HL-60 (cell line): ENCODE data around the gene NOLC1.

Source experiments
- POLR2AphosphoS5 ChIP-seq: IDR thresholded peaks from 2 replicates; pipeline ENCODE4 v1.6.1; 2012; ENCODE audit warnings: low read depth
- TF ChIP-seq, protein P1 (sequence below): IDR thresholded peaks from one replicate; pipeline ENCODE4 v1.5.1; 2011; ENCODE audit warnings: low read length, control low read depth, inconsistent platforms; ENCODE audit not compliant: insufficient read depth
- TF ChIP-seq, protein P2 (sequence below): IDR thresholded peaks from 2 replicates; pipeline ENCODE4 v1.6.1; 2012; ENCODE audit warnings: low read depth; ENCODE audit not compliant: insufficient replicate concordance

DNA sequence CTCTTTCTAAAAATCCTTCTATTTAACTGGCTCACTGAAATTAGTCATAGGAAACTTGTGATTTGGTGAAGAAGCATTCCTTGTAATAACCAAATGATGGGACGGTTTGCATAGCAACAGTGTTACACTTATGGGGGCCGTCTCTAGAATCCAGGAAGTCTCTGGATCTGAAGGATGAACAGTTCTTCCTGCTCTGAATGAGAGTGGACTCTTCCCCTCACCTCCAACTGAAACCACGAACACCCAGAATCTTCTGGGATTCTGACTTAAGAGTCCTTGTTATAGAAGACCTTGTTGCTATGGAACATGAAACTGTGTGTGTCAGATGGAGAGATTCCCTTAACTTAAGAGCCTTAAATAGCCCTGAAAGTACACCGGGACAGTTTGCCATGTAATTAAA, 23.2 kb downstream of the NOLC1 start:
- TF ChIP-seq, protein P1, sequence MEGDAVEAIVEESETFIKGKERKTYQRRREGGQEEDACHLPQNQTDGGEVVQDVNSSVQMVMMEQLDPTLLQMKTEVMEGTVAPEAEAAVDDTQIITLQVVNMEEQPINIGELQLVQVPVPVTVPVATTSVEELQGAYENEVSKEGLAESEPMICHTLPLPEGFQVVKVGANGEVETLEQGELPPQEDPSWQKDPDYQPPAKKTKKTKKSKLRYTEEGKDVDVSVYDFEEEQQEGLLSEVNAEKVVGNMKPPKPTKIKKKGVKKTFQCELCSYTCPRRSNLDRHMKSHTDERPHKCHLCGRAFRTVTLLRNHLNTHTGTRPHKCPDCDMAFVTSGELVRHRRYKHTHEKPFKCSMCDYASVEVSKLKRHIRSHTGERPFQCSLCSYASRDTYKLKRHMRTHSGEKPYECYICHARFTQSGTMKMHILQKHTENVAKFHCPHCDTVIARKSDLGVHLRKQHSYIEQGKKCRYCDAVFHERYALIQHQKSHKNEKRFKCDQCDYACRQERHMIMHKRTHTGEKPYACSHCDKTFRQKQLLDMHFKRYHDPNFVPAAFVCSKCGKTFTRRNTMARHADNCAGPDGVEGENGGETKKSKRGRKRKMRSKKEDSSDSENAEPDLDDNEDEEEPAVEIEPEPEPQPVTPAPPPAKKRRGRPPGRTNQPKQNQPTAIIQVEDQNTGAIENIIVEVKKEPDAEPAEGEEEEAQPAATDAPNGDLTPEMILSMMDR, result no peak
- TF ChIP-seq, protein P2, sequence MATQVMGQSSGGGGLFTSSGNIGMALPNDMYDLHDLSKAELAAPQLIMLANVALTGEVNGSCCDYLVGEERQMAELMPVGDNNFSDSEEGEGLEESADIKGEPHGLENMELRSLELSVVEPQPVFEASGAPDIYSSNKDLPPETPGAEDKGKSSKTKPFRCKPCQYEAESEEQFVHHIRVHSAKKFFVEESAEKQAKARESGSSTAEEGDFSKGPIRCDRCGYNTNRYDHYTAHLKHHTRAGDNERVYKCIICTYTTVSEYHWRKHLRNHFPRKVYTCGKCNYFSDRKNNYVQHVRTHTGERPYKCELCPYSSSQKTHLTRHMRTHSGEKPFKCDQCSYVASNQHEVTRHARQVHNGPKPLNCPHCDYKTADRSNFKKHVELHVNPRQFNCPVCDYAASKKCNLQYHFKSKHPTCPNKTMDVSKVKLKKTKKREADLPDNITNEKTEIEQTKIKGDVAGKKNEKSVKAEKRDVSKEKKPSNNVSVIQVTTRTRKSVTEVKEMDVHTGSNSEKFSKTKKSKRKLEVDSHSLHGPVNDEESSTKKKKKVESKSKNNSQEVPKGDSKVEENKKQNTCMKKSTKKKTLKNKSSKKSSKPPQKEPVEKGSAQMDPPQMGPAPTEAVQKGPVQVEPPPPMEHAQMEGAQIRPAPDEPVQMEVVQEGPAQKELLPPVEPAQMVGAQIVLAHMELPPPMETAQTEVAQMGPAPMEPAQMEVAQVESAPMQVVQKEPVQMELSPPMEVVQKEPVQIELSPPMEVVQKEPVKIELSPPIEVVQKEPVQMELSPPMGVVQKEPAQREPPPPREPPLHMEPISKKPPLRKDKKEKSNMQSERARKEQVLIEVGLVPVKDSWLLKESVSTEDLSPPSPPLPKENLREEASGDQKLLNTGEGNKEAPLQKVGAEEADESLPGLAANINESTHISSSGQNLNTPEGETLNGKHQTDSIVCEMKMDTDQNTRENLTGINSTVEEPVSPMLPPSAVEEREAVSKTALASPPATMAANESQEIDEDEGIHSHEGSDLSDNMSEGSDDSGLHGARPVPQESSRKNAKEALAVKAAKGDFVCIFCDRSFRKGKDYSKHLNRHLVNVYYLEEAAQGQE, result no peak
- no peak for TF ChIP-seq POLR2AphosphoS5
